Keratinocyte (primary cell): ENCODE measurements around the gene C2orf80.
"Not testable (repeated sequence)": the region's sequence is repeated elsewhere in the genome, so short reads cannot be mapped to it uniquely, and the experiment has no call there.

Source experiments
- EZH2 ChIP-seq: IDR thresholded peaks from one replicate; pipeline ENCODE4 v1.6.1; 2012; ENCODE audit warnings: inconsistent platforms, mild to moderate bottlenecking, low read length, moderate library complexity
- TF ChIP-seq, protein P1 (sequence below), 3 experiments: IDR thresholded peaks in 1 of 3; conservative IDR thresholded peaks in 1 of 3; optimal IDR thresholded peaks in 1 of 3; 2 replicates in 2 of 3; 3 replicates in 1 of 3; pipeline versions ENCODE3 to v1.5.1; 2011; ENCODE audit warnings: low read length in 3 of 3, mild to moderate bottlenecking in 3 of 3, moderate library complexity in 2 of 3, control low read depth in 1 of 3, inconsistent platforms in 1 of 3; ENCODE audit not compliant: insufficient read depth in 2 of 3; ENCODE audit errors: extremely low read depth in 1 of 3

GRCh38 chr2:208138334-208138733 is 51.5 kb downstream of the C2orf80 start:
- TF ChIP-seq, protein P1, sequence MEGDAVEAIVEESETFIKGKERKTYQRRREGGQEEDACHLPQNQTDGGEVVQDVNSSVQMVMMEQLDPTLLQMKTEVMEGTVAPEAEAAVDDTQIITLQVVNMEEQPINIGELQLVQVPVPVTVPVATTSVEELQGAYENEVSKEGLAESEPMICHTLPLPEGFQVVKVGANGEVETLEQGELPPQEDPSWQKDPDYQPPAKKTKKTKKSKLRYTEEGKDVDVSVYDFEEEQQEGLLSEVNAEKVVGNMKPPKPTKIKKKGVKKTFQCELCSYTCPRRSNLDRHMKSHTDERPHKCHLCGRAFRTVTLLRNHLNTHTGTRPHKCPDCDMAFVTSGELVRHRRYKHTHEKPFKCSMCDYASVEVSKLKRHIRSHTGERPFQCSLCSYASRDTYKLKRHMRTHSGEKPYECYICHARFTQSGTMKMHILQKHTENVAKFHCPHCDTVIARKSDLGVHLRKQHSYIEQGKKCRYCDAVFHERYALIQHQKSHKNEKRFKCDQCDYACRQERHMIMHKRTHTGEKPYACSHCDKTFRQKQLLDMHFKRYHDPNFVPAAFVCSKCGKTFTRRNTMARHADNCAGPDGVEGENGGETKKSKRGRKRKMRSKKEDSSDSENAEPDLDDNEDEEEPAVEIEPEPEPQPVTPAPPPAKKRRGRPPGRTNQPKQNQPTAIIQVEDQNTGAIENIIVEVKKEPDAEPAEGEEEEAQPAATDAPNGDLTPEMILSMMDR (optimal IDR thresholded peaks at IDR 0.05 in 1 of 3, IDR thresholded peaks at IDR 0.05 in 1 of 3, conservative IDR thresholded peaks at IDR 0.05 in 1 of 3; ENCODE audit: extremely low read depth in 1 of 3, insufficient read depth in 2 of 3, low read length in 3 of 3): not testable (repeated sequence)
- TF ChIP-seq EZH2: not testable (repeated sequence)
